Measurements from ENCODE around the gene ARMS2. TPM values are rescaled to one million over a fixed set of nuclear protein-coding genes. Genes with fewer than 3 reads are reported as not detected.

Gene ARMS2, protein sequence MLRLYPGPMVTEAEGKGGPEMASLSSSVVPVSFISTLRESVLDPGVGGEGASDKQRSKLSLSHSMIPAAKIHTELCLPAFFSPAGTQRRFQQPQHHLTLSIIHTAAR
- not detected for total RNA-seq

DNA sequence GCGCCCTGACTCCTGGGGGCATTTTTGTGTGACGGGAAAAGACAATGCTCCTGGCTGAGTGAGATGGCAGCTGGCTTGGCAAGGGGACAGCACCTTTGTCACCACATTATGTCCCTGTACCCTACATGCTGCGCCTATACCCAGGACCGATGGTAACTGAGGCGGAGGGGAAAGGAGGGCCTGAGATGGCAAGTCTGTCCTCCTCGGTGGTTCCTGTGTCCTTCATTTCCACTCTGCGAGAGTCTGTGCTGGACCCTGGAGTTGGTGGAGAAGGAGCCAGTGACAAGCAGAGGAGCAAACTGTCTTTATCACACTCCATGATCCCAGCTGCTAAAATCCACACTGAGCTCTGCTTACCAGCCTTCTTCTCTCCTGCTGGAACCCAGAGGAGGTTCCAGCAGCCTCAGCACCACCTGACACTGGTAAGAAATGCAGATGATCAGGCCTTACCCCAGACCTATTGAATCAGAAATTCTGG, at the start of gene ARMS2:
ARMS2 (plus strand) TSS at position 51 of the 478 bp plus-strand sequence; CDS start at position 126, 75 bp downstream.
- CTCF ChIA-PET = no interaction called here
- POLR2A ChIA-PET = no interaction called here

- ChIA-PET CTCF (interaction anchor here (1.0 to 1.1 kb wide), 2 partner anchors 12 to 108 kb away, joined by 3 read pairs; no protein-coding TSS in a partner anchor), POLR2A (interaction anchor here (1.5 kb wide), 1 partner anchor 33 kb away, joined by 7 read pairs; the partner anchor contains the start of gene PLEKHA1)
Observed at GRCh38 chr10:122407375-122408125, 46.9 kb upstream of the ARMS2 start.

GRCh38 chr10:122413327-122413726, 41.1 kb upstream of the ARMS2 start:
- POLR2A ChIA-PET = no interaction called here
- CTCF ChIA-PET = no interaction called here

DNA sequence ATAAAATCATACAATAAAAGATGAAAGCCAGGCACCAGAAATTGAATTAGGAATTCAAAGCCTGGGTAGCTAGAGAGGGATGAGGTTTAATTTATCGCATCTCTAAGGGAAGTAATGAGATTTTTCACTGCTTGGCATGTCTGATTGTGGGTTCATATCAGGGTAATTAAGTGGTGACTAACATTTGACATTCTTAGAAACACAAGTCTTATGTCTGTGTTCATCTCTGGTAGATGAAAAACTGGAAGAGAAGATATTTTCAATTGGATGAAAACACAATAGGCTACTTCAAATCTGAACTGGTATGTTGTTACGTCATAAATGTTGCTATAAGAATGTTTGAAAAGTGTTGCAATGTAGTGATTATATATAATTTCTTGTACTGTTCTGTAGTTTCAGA, 36.8 kb upstream of the ARMS2 start:
- ChIA-PET CTCF (no interaction called here), POLR2A (no interaction called here)

DNA sequence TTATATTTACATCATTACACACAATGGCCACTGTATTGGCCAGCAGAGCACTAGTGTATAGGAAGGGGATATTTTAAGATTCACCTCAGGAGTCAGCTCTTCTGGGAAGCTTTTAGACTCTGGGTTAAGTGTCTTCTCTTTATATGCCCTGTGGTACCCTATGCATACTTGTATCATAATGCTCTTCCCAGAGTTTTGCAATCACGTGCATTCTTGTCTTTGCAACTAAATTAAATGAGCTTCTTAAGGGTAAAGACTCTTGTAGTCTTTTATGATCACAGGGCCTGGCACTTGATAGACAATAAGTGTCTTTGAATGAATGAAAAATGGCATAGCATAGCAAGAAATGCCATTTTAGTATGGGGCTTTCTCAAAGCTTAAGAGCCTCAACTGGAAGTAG, 35.4 kb upstream of the ARMS2 start:
- CTCF ChIA-PET = interaction anchor here (0.7 to 1.6 kb wide), 6 partner anchors 11 to 120 kb away, joined by 3 to 6 read pairs (median 4); partner anchors contain the start of gene PLEKHA1
- POLR2A ChIA-PET = interaction anchor here (0.8 kb wide), 1 partner anchor 30 kb away, joined by 3 read pairs; no protein-coding TSS in a partner anchor

- ChIA-PET CTCF (interaction anchor here (1.1 to 1.6 kb wide), 3 partner anchors 13 to 46 kb away, joined by 3 to 6 read pairs (median 5); partner anchors contain the start of gene PLEKHA1), POLR2A (interaction anchor here (0.8 kb wide), 1 partner anchor 31 kb away, joined by 3 read pairs; no protein-coding TSS in a partner anchor)
Observed at GRCh38 chr10:122419876-122420623, 34.4 kb upstream of the ARMS2 start.

DNA sequence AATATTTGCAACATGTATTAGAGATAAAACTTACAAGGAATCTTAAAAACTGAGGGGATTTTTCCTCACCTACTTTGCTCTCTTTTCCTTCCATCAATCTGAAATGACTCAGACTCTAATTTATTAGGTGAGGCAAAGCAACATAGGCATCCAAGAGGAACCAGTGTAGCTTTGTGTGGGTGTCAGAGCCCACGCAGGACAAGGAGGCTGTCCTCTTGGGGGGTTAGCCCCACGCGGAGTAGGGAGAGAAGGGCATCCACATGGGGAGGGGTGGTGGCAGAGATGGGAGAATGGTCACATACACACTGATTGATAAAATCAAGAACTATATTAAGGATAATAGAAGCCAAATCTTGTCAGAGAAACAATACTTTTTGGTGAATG, 33.8 kb upstream of the ARMS2 start:
- ChIA-PET CTCF (no interaction called here), POLR2A (no interaction called here)

GRCh38 chr10:122421054-122421625, 33.3 kb upstream of the ARMS2 start:
- CTCF ChIA-PET = no interaction called here
- POLR2A ChIA-PET = no interaction called here

DNA sequence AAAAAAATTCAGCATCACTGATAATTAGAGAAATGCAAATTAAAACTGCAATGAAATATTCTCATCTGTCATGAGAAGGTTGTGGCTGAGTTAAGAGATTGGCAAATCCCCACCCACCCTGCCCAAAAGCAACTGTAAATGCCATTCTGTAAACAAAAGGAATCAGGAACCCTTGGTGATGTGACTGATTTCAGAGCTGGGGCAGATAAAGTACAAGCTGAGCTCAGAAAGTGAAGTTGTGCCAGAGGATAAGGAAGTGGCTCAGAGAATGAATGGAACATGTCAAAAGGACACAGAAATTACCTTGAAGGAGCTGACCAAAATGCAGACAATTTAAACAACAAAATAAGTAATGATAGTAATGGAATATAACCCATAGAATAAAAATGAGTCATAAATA, 32.7 kb upstream of the ARMS2 start:
- CTCF ChIA-PET = no interaction called here
- POLR2A ChIA-PET = interaction anchor here (1.3 kb wide), 1 partner anchor 48 kb away, joined by 3 read pairs; no protein-coding TSS in a partner anchor

DNA sequence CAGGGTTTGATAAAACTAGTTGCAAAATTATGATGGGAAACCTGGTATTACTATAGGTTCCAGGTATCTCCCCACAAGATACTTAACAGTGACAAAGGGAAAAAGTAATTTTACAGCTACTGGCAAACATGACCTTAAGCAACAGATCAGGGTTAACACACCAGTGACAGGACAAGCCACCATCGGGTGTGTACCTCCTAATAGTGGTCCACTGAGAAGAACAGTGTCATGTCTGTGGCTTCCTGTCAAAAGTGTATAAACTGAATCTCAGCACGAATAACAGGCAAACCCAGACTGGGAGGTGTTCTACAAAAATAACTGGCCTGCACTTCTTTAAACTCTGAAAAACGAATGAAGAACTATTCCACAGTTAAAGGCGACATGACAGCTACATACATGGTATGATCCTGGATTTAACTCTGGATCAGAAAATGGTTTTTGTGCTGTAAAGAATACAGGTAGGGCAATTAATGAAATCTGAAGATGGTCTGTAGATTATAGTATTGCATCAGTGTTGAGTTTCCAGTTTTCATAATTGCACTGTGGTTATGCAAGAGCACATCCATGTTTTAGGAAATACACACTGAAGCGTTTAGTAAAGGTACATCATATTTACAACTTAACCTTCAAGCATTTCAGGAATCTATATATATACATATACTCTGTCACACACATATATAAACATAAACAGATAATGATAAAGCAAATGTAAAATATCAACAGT, 32.0 kb upstream of the ARMS2 start:
- ChIA-PET CTCF (interaction anchor here (0.7 kb wide), 2 partner anchors 95 to 1697 kb away, joined by 4 to 5 read pairs; no protein-coding TSS in a partner anchor), POLR2A (interaction anchor here (1.3 kb wide), 1 partner anchor 48 kb away, joined by 3 read pairs; no protein-coding TSS in a partner anchor)

- POLR2A ChIA-PET = no interaction called here
- CTCF ChIA-PET = interaction anchor here (0.6 to 0.9 kb wide), 3 partner anchors 10 to 81 kb away, joined by 3 to 4 read pairs (median 3); no protein-coding TSS in a partner anchor
Observed at GRCh38 chr10:122424059-122424458, 30.4 kb upstream of the ARMS2 start.

GRCh38 chr10:122426829-122427228, 27.6 kb upstream of the ARMS2 start:
- ChIA-PET POLR2A (no interaction called here), CTCF (no interaction called here)

GRCh38 chr10:122427280-122427679, 27.2 kb upstream of the ARMS2 start:
- ChIA-PET CTCF (no interaction called here), POLR2A (no interaction called here)

- CTCF ChIA-PET = interaction anchor here (0.7 to 3.5 kb wide), 12 partner anchors 11 to 167 kb away, joined by 3 to 30 read pairs (median 3); no protein-coding TSS in a partner anchor
- POLR2A ChIA-PET = no interaction called here
Observed at GRCh38 chr10:122435212-122435827, 19.1 kb upstream of the ARMS2 start.

DNA sequence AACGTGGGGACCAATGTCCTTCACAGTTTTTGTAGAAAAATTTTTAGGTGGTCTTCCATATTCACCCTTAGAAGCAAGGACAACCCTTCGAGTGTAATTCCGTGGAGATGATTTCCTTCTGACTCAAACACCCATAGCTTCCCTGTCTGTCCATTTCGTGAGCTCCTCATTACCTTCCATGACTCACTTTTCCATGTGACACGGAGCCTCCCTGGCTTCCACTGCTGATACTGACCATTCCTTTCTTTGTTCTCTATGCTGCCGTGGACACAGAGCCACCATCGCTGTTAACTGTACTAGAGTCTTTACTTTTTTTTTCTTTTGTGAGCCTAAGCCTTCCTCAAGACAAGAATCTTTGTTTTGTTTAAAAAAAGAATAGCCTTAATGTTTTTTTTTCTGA, 12.5 kb upstream of the ARMS2 start:
- POLR2A ChIA-PET = no interaction called here
- CTCF ChIA-PET = no interaction called here

- ChIA-PET POLR2A (no interaction called here), CTCF (no interaction called here)
Observed at GRCh38 chr10:122445469-122445868, 9.0 kb upstream of the ARMS2 start.

- POLR2A ChIA-PET = no interaction called here
- CTCF ChIA-PET = no interaction called here
Observed at GRCh38 chr10:122445904-122446303, 8.5 kb upstream of the ARMS2 start.

GRCh38 chr10:122446668-122447423, 7.6 kb upstream of the ARMS2 start:
- ChIA-PET POLR2A (no interaction called here), CTCF (no interaction called here)

All from activated CD8-positive, alpha-beta memory T cell treated with anti-CD3 and anti-CD28 coated beads for 36 hours (primary cell).